Activated gamma-delta T cell (primary cell): Measurements from ENCODE around the gene LRRC61.
A peak's percentile ranks its signal among the peaks of the same experiment; 100 is the strongest.

Experiments used
- DNase-seq: peaks from one replicate; lab custom pipeline; 2025; lab: John Stamatoyannopoulos, UW

The LRRC61 gene

GRCh38 chr7:150371131-150371995 is 48.2 kb downstream of the LRRC61 start:
- no peak for DNase-seq

GRCh38 chr7:150371996-150372270 is 48.8 kb downstream of the LRRC61 start:
- no peak for DNase-seq

GRCh38 chr7:150372271-150373048 is 49.3 kb downstream of the LRRC61 start:
- no peak for DNase-seq

GRCh38 chr7:150373049-150373801 is 50.1 kb downstream of the LRRC61 start:
- DNase-seq = no peak

- DNase-seq = no peak
Measured at GRCh38 chr7:150374026-150374425, 50.9 kb downstream of the LRRC61 start.

- no peak for DNase-seq
Measured at GRCh38 chr7:150374472-150374871, 51.3 kb downstream of the LRRC61 start.

GRCh38 chr7:150375662-150376521 is 52.7 kb downstream of the LRRC61 start:
- no peak for DNase-seq

- DNase-seq = no peak
Measured at GRCh38 chr7:150376560-150376959, 53.4 kb downstream of the LRRC61 start.

- no peak for DNase-seq
Measured at GRCh38 chr7:150377196-150377595, 54.0 kb downstream of the LRRC61 start.

GRCh38 chr7:150377635-150378034 is 54.5 kb downstream of the LRRC61 start:
- DNase-seq = no peak

GRCh38 chr7:150378115-150378852 is 55.1 kb downstream of the LRRC61 start:
- DNase-seq = no peak

GRCh38 chr7:150378853-150379440 is 55.8 kb downstream of the LRRC61 start, which contains the start of gene ZNF775:
Gene ZNF775, plus strand, starts transcription at chr7:150379330. Its CDS starts 9,141 bp downstream, at chr7:150388471.
- DNase-seq = peak; percentile 95

GRCh38 chr7:150379441-150380379 is 56.6 kb downstream of the LRRC61 start:
- DNase-seq = no peak

- DNase-seq = no peak
Measured at GRCh38 chr7:150380463-150380862, 57.3 kb downstream of the LRRC61 start.

- no peak for DNase-seq
Measured at GRCh38 chr7:150381096-150381495, 57.9 kb downstream of the LRRC61 start.

- no peak for DNase-seq
Measured at GRCh38 chr7:150381785-150382122, 58.6 kb downstream of the LRRC61 start.

- DNase-seq = no peak
Measured at GRCh38 chr7:150382123-150382843, 59.1 kb downstream of the LRRC61 start.

GRCh38 chr7:150382844-150383225 is 59.7 kb downstream of the LRRC61 start:
- no peak for DNase-seq
